Measurements from ENCODE around the gene TAF4.

TAF4 gene

DNA sequence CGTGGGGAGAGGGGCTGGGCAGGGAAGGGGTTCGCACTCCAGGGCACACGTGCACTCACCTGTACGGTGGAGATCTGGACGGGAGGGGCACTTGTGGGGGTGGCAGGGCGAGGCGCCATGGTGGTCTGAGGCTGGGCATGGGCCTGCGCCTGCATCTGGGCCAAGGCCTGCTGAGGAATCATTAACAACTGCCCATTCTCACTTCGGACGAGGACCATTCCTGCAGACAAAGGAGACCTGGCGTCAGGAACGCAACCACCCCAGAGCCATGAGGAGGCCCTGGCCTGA is 51.2 kb downstream of the TAF4 start:
- H3K9ac ChIP-seq (ENCODE audit: low read length): no peak overlapping the region
- peaks cover 53% of the 10 kb centered on the region for H3K79me2 ChIP-seq (ENCODE audit: low read length)
- H3K36me3 ChIP-seq (replicated peaks; ENCODE audit: insufficient read depth, low read length): no peaks in the 10 kb centered on the region
- no peak overlapping the region for H2AFZ ChIP-seq (ENCODE audit: low read length)
- no peaks in the 10 kb centered on the region for H3K9me2 ChIP-seq (replicated peaks; ENCODE audit: insufficient read depth, low read length)
- no peak for DNase-seq
- no peak for TF ChIP-seq EZH2phosphoT487 (IDR thresholded peaks at IDR 0.05; ENCODE audit: low read length)
- no peak for TF ChIP-seq EZH2 (optimal IDR thresholded peaks at IDR 0.05; ENCODE audit: low read depth, low read length)
- TF ChIP-seq, protein P1, sequence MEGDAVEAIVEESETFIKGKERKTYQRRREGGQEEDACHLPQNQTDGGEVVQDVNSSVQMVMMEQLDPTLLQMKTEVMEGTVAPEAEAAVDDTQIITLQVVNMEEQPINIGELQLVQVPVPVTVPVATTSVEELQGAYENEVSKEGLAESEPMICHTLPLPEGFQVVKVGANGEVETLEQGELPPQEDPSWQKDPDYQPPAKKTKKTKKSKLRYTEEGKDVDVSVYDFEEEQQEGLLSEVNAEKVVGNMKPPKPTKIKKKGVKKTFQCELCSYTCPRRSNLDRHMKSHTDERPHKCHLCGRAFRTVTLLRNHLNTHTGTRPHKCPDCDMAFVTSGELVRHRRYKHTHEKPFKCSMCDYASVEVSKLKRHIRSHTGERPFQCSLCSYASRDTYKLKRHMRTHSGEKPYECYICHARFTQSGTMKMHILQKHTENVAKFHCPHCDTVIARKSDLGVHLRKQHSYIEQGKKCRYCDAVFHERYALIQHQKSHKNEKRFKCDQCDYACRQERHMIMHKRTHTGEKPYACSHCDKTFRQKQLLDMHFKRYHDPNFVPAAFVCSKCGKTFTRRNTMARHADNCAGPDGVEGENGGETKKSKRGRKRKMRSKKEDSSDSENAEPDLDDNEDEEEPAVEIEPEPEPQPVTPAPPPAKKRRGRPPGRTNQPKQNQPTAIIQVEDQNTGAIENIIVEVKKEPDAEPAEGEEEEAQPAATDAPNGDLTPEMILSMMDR (IDR thresholded peaks at IDR 0.05; ENCODE audit: low read length): no peak
- H3K4me1 ChIP-seq (ENCODE audit: low read length): no peaks in the 10 kb centered on the region
- no peak overlapping the region for H3K27ac ChIP-seq (ENCODE audit: low read length)
- H3F3A ChIP-seq (ENCODE audit: insufficient read depth, low read length): no peaks in the 10 kb centered on the region
- no peaks in the 10 kb centered on the region for H4K20me1 ChIP-seq (ENCODE audit: insufficient read depth, low read length)
- H3K9me3 ChIP-seq (replicated peaks; ENCODE audit: insufficient read depth, low read length): no peaks in the 10 kb centered on the region
- H3K4me2 ChIP-seq (ENCODE audit: low read depth, low read length): no peak overlapping the region
- H3K4me3 ChIP-seq (ENCODE audit: low read length): no peak overlapping the region
- H3K27me3 ChIP-seq (replicated peaks; ENCODE audit: insufficient read depth, low read length): no peaks in the 10 kb centered on the region

DNA sequence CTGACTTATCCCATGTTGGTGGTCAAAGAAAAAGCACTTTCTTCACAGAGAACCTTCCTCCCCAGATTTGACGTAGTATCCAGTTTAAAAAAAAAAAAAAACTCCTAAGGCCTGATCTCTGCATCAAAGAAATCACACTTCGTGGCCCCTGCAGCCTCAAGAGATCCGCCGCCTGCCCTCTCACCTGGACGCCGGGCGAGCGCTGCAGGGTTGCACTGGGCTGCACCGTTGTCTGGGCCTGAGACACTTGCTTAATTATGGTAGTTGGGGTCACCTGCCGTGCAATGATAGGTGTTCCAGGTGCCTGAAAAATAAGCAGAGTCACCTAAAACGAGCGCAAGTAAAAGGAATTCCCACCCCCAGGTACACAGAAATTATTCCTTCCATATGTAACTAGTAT is 53.0 kb downstream of the TAF4 start:
- Histone ChIP-seq H3K9me3 (replicated peaks; ENCODE audit: insufficient read depth, low read length) (no peaks in the 10 kb centered on the region), H3K27ac (ENCODE audit: low read length) (no peak overlapping the region), H4K20me1 (ENCODE audit: insufficient read depth, low read length) (no peaks in the 10 kb centered on the region), H3F3A (ENCODE audit: insufficient read depth, low read length) (no peaks in the 10 kb centered on the region), H3K9me2 (replicated peaks; ENCODE audit: insufficient read depth, low read length) (no peaks in the 10 kb centered on the region), H3K36me3 (replicated peaks; ENCODE audit: insufficient read depth, low read length) (peaks cover 3% of the 10 kb centered on the region; the same call in 1 of the 2 replicates), H3K4me2 (ENCODE audit: low read depth, low read length) (no peak overlapping the region), H3K79me2 (ENCODE audit: low read length) (peaks cover 35% of the 10 kb centered on the region), H3K27me3 (replicated peaks; ENCODE audit: insufficient read depth, low read length) (no peaks in the 10 kb centered on the region), H2AFZ (ENCODE audit: low read length) (no peak overlapping the region), H3K9ac (ENCODE audit: low read length) (no peak overlapping the region), H3K4me1 (ENCODE audit: low read length) (no peaks in the 10 kb centered on the region), H3K4me3 (ENCODE audit: low read length) (no peak overlapping the region)
- no peak for TF ChIP-seq EZH2 (optimal IDR thresholded peaks at IDR 0.05; ENCODE audit: low read depth, low read length)
- no peak for TF ChIP-seq EZH2phosphoT487 (IDR thresholded peaks at IDR 0.05; ENCODE audit: low read length)
- TF ChIP-seq, protein P1 (IDR thresholded peaks at IDR 0.05; ENCODE audit: low read length): no peak
- no peak for DNase-seq

DNA sequence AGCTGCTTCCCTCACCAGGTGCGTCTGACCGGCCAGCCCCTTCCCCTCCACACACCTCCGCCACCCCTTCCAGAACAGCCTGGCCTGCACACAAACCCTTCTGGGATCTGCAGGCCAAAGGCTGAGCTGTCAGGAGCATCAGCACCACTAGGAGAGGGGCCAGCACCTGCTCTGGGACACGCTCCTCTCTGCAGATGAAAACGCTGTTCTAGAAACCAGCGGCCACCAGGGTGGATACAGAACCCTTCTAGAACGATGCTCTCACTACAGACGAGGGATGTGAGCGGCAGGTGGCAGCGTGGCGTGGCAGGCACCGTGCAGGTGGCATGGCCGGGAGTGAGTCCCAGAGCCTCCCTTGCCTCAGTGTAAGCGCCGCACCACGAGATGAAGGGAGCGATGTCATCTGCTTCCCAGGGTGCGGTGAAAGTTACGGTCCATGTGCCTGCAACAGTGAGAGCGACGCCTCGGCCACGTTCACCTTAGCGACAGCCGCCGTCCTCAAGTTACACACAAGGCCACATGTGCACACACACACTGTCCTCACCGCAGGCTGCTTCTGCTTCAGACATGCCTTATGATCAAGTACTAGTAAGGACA is 53.6 kb downstream of the TAF4 start:
- no peak overlapping the region for H3K4me3 ChIP-seq (ENCODE audit: low read length)
- H3F3A ChIP-seq (ENCODE audit: insufficient read depth, low read length): no peaks in the 10 kb centered on the region
- H3K79me2 ChIP-seq (ENCODE audit: low read length): peaks cover 33% of the 10 kb centered on the region
- TF ChIP-seq EZH2 (optimal IDR thresholded peaks at IDR 0.05; ENCODE audit: low read depth, low read length): no peak
- no peak for TF ChIP-seq EZH2phosphoT487 (IDR thresholded peaks at IDR 0.05; ENCODE audit: low read length)
- no peaks in the 10 kb centered on the region for H3K27me3 ChIP-seq (replicated peaks; ENCODE audit: insufficient read depth, low read length)
- no peak overlapping the region for H3K9ac ChIP-seq (ENCODE audit: low read length)
- H3K36me3 ChIP-seq (replicated peaks; ENCODE audit: insufficient read depth, low read length): peaks cover 3% of the 10 kb centered on the region; the same call in 1 of the 2 replicates
- H3K9me3 ChIP-seq (replicated peaks; ENCODE audit: insufficient read depth, low read length): no peaks in the 10 kb centered on the region
- H3K27ac ChIP-seq (ENCODE audit: low read length): no peak overlapping the region
- no peak overlapping the region for H3K4me2 ChIP-seq (ENCODE audit: low read depth, low read length)
- no peaks in the 10 kb centered on the region for H4K20me1 ChIP-seq (ENCODE audit: insufficient read depth, low read length)
- no peak overlapping the region for H2AFZ ChIP-seq (ENCODE audit: low read length)
- no peaks in the 10 kb centered on the region for H3K4me1 ChIP-seq (ENCODE audit: low read length)
- DNase-seq: no peak
- no peaks in the 10 kb centered on the region for H3K9me2 ChIP-seq (replicated peaks; ENCODE audit: insufficient read depth, low read length)

DNA sequence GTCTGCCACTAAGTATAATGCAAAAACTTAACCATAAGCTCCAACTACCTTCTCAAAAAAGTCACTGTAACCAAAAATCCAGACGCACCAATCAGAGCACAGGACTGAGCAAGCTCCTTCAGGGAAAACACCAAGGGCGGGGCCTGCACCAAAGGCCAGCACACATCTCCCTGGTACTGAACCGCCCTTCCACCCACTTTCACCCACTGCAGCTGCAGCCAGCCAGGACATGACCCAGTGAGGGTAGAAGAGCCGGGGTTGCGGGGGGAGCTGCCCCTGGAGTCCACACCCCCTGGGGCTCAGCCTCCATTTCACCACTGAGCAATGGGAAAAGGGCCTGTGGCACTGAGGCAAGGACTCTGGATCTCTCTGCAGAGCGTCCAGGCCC is 54.3 kb downstream of the TAF4 start:
- Histone ChIP-seq H3K79me2 (ENCODE audit: low read length) (peaks cover 28% of the 10 kb centered on the region), H3K9ac (ENCODE audit: low read length) (no peak overlapping the region), H3F3A (ENCODE audit: insufficient read depth, low read length) (no peaks in the 10 kb centered on the region), H3K4me1 (ENCODE audit: low read length) (no peaks in the 10 kb centered on the region), H3K9me3 (replicated peaks; ENCODE audit: insufficient read depth, low read length) (no peaks in the 10 kb centered on the region), H3K4me3 (ENCODE audit: low read length) (no peak overlapping the region), H3K27ac (ENCODE audit: low read length) (no peak overlapping the region), H3K36me3 (replicated peaks; ENCODE audit: insufficient read depth, low read length) (peaks cover 3% of the 10 kb centered on the region; the same call in 1 of the 2 replicates), H2AFZ (ENCODE audit: low read length) (no peak overlapping the region), H3K27me3 (replicated peaks; ENCODE audit: insufficient read depth, low read length) (no peaks in the 10 kb centered on the region), H3K9me2 (replicated peaks; ENCODE audit: insufficient read depth, low read length) (no peaks in the 10 kb centered on the region), H3K4me2 (ENCODE audit: low read depth, low read length) (no peak overlapping the region), H4K20me1 (ENCODE audit: insufficient read depth, low read length) (no peaks in the 10 kb centered on the region)
- TF ChIP-seq, protein P1 (IDR thresholded peaks at IDR 0.05; ENCODE audit: low read length): no peak
- TF ChIP-seq EZH2phosphoT487 (IDR thresholded peaks at IDR 0.05; ENCODE audit: low read length) (no peak), EZH2 (optimal IDR thresholded peaks at IDR 0.05; ENCODE audit: low read depth, low read length) (no peak)
- no peak for DNase-seq
